KOPT-K1 (cell line): ENCODE data around the gene DAPK3.
"Not testable (repeated sequence)": the region's sequence is repeated elsewhere in the genome, so short reads cannot be mapped to it uniquely, and the experiment has no call there.

Experiments
- H3K27ac ChIP-seq: fragments of 200-600 bp; sonication (generic); 2 replicates; pipeline ENCODE4 v1.5.1; 2016; ENCODE audit warnings: antibody characterized with exemption, mild to moderate bottlenecking, low read depth, low read length; ENCODE audit not compliant: poor library complexity, severe bottlenecking
- H3K36me3 ChIP-seq: fragments of 200-600 bp; sonication (generic); 2 replicates; pipeline ENCODE4 v1.5.1; 2017; ENCODE audit warnings: antibody characterized with exemption, mild to moderate bottlenecking, low read length, moderate library complexity; ENCODE audit not compliant: insufficient read depth
- H3K9me3 ChIP-seq: fragments of 200-600 bp; sonication (generic); 2 replicates; pipeline ENCODE4 v1.5.1; 2017; ENCODE audit warnings: antibody characterized with exemption, low read length, mild to moderate bottlenecking; ENCODE audit not compliant: insufficient read depth, poor library complexity, severe bottlenecking

The DAPK3 gene

GRCh38 chr19:3955276-3955675 lies 15.6 kb downstream of the DAPK3 start:
- peaks cover 32% of the 10 kb centered on the region for H3K36me3 ChIP-seq
- H3K27ac ChIP-seq: not testable (repeated sequence)

GRCh38 chr19:3954107-3954506 lies 16.8 kb downstream of the DAPK3 start:
- H3K27ac ChIP-seq: no peak overlapping the region
- H3K36me3 ChIP-seq: peaks cover 22% of the 10 kb centered on the region
- H3K9me3 ChIP-seq: no peaks in the 10 kb centered on the region

More at GRCh38 chr19:3955276-3955675, 15.6 kb downstream of the DAPK3 start:
- not testable (repeated sequence) for H3K9me3 ChIP-seq

- H3K36me3 ChIP-seq, H3K27ac ChIP-seq, H3K9me3 ChIP-seq: not testable (repeated sequence)
Observed at GRCh38 chr19:3952755-3953276, 18.1 kb downstream of the DAPK3 start.

GRCh38 chr19:3950871-3951861 lies 19.7 kb downstream of the DAPK3 start:
- Histone ChIP-seq H3K9me3 (no peaks in the 10 kb centered on the region), H3K36me3 (no peaks in the 10 kb centered on the region; the same call in 1 of the 2 replicates), H3K27ac (no peak overlapping the region)

- H3K36me3 ChIP-seq: no peaks in the 10 kb centered on the region
- H3K27ac ChIP-seq: no peak overlapping the region
- no peaks in the 10 kb centered on the region for H3K9me3 ChIP-seq
Observed at GRCh38 chr19:3949997-3950859, 20.7 kb downstream of the DAPK3 start.

GRCh38 chr19:3949294-3949693 lies 21.6 kb downstream of the DAPK3 start:
- Histone ChIP-seq H3K9me3 (no peaks in the 10 kb centered on the region), H3K36me3 (no peaks in the 10 kb centered on the region), H3K27ac (no peak overlapping the region)

GRCh38 chr19:3947316-3947933 lies 23.5 kb downstream of the DAPK3 start:
- not testable (repeated sequence) for H3K36me3 ChIP-seq, H3K27ac ChIP-seq, H3K9me3 ChIP-seq

GRCh38 chr19:3945838-3946237 lies 25.1 kb downstream of the DAPK3 start:
- H3K9me3 ChIP-seq: no peaks in the 10 kb centered on the region

GRCh38 chr19:3944018-3944721 lies 26.7 kb downstream of the DAPK3 start:
- no peaks in the 10 kb centered on the region for H3K9me3 ChIP-seq
- no peaks in the 10 kb centered on the region for H3K36me3 ChIP-seq

More at GRCh38 chr19:3945838-3946237, 25.1 kb downstream of the DAPK3 start:
- no peaks in the 10 kb centered on the region for H3K36me3 ChIP-seq
- H3K27ac ChIP-seq: no peak overlapping the region

GRCh38 chr19:3942790-3943409 lies 28.0 kb downstream of the DAPK3 start:
- Histone ChIP-seq H3K36me3 (no peaks in the 10 kb centered on the region), H3K9me3 (no peaks in the 10 kb centered on the region), H3K27ac (no peak overlapping the region)

More at GRCh38 chr19:3944018-3944721, 26.7 kb downstream of the DAPK3 start:
- H3K27ac ChIP-seq: no peak overlapping the region

GRCh38 chr19:3938300-3938950 lies 32.5 kb downstream of the DAPK3 start:
- H3K9me3 ChIP-seq, H3K36me3 ChIP-seq: not testable (repeated sequence)

GRCh38 chr19:3936506-3937442 lies 34.1 kb downstream of the DAPK3 start:
- H3K27ac ChIP-seq: no peak overlapping the region
- H3K9me3 ChIP-seq: no peaks in the 10 kb centered on the region
- H3K36me3 ChIP-seq: no peaks in the 10 kb centered on the region

More at GRCh38 chr19:3938300-3938950, 32.5 kb downstream of the DAPK3 start:
- H3K27ac ChIP-seq: not testable (repeated sequence)
